Mucosa of descending colon (tissue), 3 donors: ENCODE data around the gene COPS6. TPM values are rescaled to one million over a fixed set of nuclear protein-coding genes. Genes with fewer than 3 reads are reported as not detected.

Experiments used
- ATAC-seq: fragments of 200-7000 bp; cut with Tn5 transposase; one replicate; pipeline ENCODE4 v1.9.1; 2020; ENCODE audit warnings: mild to moderate bottlenecking, moderate library complexity
- DNase-seq, 3 donors: peaks; one replicate each; pipeline ENCODE4 v3.0.0-alpha.2; 2020
- H3K36me3 ChIP-seq: fragments of 200-600 bp; one replicate; pipeline ENCODE4 v1.8.0; 2021; ENCODE audit warnings: low read depth, mild to moderate bottlenecking
- H3K4me1 ChIP-seq: fragments of 200-600 bp; one replicate; pipeline ENCODE4 v1.8.0; 2021; ENCODE audit warnings: low read depth, mild to moderate bottlenecking
- H3K4me3 ChIP-seq: fragments of 200-600 bp; one replicate; pipeline ENCODE4 v1.8.0; 2021; ENCODE audit warnings: mild to moderate bottlenecking
- H3K9me3 ChIP-seq: fragments of 200-600 bp; one replicate; pipeline ENCODE4 v1.8.0; 2021; ENCODE audit warnings: mild to moderate bottlenecking
- intact Hi-C, 2 donors: fragments of 100-400 bp; cut with DNase I in 1 of 2; cut with micrococcal nuclease in 1 of 2; formaldehyde crosslinking; loops; one replicate each; pipeline versions ENCODE4 v1.11.0 to v1.11.1; 2022; cut with DNase I, micrococcal nuclease
- total RNA-seq, 3 donors: library from RNA; stranded (reverse); fragmentation: NEBNext Ultra II Directional in 2 of 3; extraction: Animal tissue kit (Norgen Biotek cat#: 25700) in 2 of 3; gene quantifications; one replicate each; pipeline versions ENCODE4 v1.2.1 to v1.2.4, GENCODE V29; 2021 to 2023
- TF ChIP-seq, protein P1 (sequence below): fragments of 200-600 bp; IDR thresholded peaks from one replicate; pipeline ENCODE4 v1.8.0; 2022; ENCODE audit warnings: antibody characterized with exemption, mild to moderate bottlenecking
- donor health status: DM: no; HTN: no; CAD: no; lungs with moderate emphysema.
- donor health status: DM: no; HTN: no; CAD: no.
- donor health status: DM: no; HTN: yes; CAD: no.

COPS6 gene
- total RNA-seq, 3 donors from 2014 or later = 61.8 to 98.5 (median 76.1) TPM

DNA sequence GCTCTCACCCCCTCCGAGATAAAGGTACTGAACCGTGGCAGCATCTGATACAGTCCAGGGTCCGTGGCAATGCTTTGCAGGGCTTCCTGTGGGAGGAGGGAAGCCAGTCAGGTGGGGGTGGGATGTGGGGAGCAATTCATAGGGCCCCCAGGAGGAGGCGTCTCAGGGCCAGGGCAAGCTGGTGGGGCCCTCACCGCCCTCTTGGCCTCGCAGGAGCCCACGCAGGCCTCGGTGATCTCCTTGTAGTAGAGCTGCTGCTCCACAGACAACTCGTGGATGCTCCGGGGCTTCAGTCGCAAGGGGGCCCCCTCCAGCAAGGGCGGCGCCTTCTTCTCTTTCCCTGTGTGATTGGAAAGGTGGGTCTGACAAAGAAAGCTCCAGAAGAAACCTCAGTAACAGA is 23.1 kb downstream of the COPS6 start:
- no peak for DNase-seq
- intact Hi-C loops = no loop called here
- TF ChIP-seq, protein P1, sequence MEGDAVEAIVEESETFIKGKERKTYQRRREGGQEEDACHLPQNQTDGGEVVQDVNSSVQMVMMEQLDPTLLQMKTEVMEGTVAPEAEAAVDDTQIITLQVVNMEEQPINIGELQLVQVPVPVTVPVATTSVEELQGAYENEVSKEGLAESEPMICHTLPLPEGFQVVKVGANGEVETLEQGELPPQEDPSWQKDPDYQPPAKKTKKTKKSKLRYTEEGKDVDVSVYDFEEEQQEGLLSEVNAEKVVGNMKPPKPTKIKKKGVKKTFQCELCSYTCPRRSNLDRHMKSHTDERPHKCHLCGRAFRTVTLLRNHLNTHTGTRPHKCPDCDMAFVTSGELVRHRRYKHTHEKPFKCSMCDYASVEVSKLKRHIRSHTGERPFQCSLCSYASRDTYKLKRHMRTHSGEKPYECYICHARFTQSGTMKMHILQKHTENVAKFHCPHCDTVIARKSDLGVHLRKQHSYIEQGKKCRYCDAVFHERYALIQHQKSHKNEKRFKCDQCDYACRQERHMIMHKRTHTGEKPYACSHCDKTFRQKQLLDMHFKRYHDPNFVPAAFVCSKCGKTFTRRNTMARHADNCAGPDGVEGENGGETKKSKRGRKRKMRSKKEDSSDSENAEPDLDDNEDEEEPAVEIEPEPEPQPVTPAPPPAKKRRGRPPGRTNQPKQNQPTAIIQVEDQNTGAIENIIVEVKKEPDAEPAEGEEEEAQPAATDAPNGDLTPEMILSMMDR = no peak
- no peak for ATAC-seq
- no peaks in the 10 kb centered on the region for H3K9me3 ChIP-seq
- no peaks in the 10 kb centered on the region for H3K4me1 ChIP-seq
- H3K36me3 ChIP-seq = no peaks in the 10 kb centered on the region
- no peak overlapping the region for H3K4me3 ChIP-seq

DNA sequence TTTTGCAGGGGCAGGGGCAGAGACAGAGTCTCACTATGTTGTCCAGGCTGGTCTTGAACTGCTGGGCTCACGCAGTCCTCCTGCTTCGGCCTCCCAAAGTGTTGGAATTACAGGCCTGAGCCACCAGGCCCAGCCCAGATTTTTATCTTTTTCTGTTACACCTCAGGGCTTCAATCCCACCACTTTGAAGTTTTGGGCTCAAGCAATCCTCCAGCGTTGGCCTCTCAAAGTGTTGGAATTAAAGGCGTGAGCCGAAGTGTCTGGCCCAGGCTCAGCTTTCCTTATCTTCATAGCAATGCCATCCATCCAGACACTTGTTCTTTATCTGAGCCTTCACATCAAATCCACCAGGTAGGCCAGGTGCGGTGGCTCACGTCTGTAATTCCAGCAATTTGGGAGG is 26.3 kb downstream of the COPS6 start:
- TF ChIP-seq, protein P1 = no peak
- Histone ChIP-seq H3K4me3 (no peak overlapping the region), H3K9me3 (no peaks in the 10 kb centered on the region), H3K4me1 (peaks cover 8% of the 10 kb centered on the region), H3K36me3 (no peaks in the 10 kb centered on the region)
- ATAC-seq (no peak), DNase-seq (no peak)
- intact Hi-C loops = no loop called here

DNA sequence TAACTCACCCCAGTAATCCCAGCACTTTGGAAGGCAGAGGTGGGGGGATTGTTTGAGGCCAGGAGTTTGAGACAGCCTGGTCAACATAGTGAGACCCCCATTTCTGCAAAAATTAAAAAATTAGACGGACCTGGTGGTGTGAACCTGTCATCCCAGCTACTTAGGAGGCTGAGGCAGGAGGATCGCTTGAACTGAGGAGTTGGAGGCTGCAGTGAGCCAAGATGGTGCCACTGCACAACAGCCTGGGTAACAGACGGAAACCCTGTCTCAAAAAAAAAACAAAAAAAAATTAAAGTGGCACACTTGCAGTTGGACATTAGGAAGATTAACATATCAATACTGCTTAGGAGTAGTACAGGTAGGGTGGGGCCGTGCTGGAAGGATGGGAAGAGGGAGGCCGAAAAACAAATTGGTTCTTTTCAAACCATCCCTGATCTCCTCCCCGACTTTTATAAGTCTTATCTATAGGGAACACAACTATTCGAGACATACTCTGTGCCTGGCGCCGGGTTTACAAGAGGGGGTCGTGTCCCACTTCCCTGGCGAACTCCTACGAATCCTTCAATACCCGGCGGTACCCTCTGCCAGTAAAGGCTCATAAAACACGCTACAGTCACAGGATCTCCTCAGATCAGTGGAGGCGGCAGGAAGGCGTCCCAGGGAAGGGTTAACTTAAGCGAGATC is 29.8 kb downstream of the COPS6 start:
- intact Hi-C loops = no loop called here
- peak overlapping the region; percentile 54 for H3K4me3 ChIP-seq
- peaks cover 16% of the 10 kb centered on the region for H3K4me1 ChIP-seq
- TF ChIP-seq, protein P1 = no peak
- H3K9me3 ChIP-seq = no peaks in the 10 kb centered on the region
- ATAC-seq = no peak
- H3K36me3 ChIP-seq = no peaks in the 10 kb centered on the region
- no peak for DNase-seq

DNA sequence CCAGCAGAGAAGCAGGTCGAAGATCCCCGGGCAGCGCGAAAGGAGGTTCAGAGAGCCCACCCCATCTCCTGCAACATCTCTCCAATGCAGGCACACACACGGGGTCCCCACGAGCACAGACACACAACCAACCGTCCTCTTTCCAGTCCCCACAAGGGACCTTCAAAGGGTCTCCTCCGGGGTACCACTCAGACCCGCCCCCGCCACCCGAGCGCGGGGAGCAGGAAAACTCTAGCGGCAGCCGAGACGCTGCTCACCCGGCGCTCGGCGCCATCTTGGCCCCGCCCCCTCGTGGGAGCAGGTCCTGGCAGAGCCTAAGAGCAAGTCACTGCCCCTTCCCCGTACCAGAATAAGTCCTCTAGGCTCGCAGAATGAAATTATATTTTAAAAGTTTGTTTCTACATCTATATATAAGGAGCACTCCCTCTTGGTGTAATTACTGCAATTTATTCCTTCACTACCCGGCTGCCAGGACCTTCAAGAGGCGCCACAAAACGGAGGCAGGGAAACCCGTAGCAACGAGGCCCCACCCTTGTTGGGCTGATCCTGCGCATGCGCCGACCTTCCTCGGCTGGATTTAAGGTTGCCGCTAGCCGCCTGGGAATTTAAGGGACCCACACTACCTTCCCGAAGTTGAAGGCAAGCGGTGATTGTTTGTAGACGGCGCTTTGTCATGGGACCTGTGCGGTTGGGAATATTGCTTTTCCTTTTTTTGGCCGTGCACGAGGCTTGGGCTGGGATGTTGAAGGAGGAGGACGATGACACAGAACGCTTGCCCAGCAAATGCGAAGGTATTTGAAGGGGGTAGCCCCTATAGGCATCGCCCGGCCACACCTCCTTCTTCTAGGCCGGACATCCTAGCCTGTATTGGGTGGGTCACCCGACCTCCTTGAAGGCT is 30.6 kb downstream of the COPS6 start, which contains the start of the genes CNPY4 and TAF6:
Gene CNPY4 (plus strand): TSS at position 563 of the 898 bp plus-strand sequence. CDS start 111 bp downstream, at position 674.
Gene TAF6 (minus strand): TSS at position 287 of the 898 bp plus-strand sequence. CDS start 5,149 bp downstream, outside the sequence.
- TF ChIP-seq, protein P1 = no peak
- H3K4me3 ChIP-seq = peak within 1 kb of the TSS; percentile 54
- H3K9me3 ChIP-seq = no peaks in the 10 kb centered on the region
- H3K4me1 ChIP-seq = peaks cover 24% of the 10 kb centered on the region
- intact Hi-C loops = no loop called here
- H3K36me3 ChIP-seq = no peaks in the 10 kb centered on the region
- peak; percentile 93 for ATAC-seq
- DNase-seq = peak; percentile 94 to 97 (median 96)

DNA sequence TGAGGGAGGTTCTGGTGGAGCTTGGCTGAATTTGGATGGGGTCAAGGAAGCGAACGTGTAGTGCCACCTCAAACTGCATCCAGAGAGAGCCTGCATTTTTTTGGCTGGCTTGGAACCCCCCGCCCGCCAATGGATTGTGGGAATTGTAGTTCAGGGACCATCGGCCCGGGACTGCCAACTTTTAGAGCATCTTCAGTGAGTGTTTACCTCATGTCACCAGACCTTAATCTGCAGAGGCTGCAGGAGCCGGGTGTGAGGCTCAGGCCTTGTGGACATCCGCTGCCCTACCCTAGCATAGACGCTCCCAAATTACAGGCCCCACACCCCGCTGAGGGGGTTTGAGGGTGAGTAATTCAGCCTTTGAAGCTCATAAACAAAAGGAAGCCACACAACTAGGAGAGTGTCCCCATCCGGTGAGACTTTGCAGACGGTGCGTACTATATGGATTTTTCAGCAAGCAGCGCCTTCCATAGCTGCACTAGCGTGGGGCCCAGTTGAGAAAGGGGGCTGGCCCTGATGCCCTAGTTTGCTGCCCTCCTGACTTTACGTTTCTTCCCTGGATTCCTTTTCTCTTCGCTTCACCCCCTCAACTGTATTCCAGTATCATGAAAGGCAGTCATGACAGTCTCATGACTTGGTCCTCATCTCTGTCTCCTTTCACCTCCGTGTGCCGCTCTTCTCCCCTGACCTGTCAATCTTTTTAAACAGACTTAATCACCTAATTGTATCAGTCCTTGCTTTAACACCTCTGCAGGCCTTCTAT is 31.4 kb downstream of the COPS6 start:
- Histone ChIP-seq H3K36me3 (no peaks in the 10 kb centered on the region), H3K9me3 (no peaks in the 10 kb centered on the region), H3K4me3 (peak overlapping the region; percentile 54), H3K4me1 (peaks cover 31% of the 10 kb centered on the region)
- peak; percentile 28 for ATAC-seq
- peak; percentile 62 to 71 (median 65) for DNase-seq
- intact Hi-C loops = no loop called here
- TF ChIP-seq, protein P1 = no peak
